DND-41 (cell line): ENCODE measurements around the gene CAVIN3.

Source experiments
- CTCF ChIP-seq: IDR thresholded peaks from 2 replicates; pipeline ENCODE4 v1.5.1; 2012; ENCODE audit warnings: borderline replicate concordance, low read length, moderate library complexity, mild to moderate bottlenecking; ENCODE audit not compliant: poor library complexity, severe bottlenecking; ENCODE audit errors: extremely low read depth
- EZH2 ChIP-seq: IDR thresholded peaks from 3 replicates; pipeline ENCODE4 v1.6.1; 2012; ENCODE audit warnings: borderline replicate concordance, low read depth, mild to moderate bottlenecking, moderate library complexity, low read length, inconsistent platforms; ENCODE audit not compliant: severe bottlenecking

GRCh38 chr11:6326985-6327384 lies 6.7 kb upstream of the CAVIN3 start:
- no peak for TF ChIP-seq CTCF
- no peak for TF ChIP-seq EZH2
